ENCODE data around the gene NLRP9. TPM values are rescaled to one million over a fixed set of nuclear protein-coding genes. Genes with fewer than 3 reads are reported as not detected.
"Not testable (repeated sequence)": the region's sequence is repeated elsewhere in the genome, so short reads cannot be mapped to it uniquely, and the experiment has no call there.

NLRP9 gene
- not detected in 2 replicates for total RNA-seq

- H3K4me3 ChIP-seq (ENCODE audit: low read depth, low read length) = no peak within 1 kb of the TSS
- no peak for TF ChIP-seq CTCF (conservative IDR thresholded peaks at IDR 0.05; ENCODE audit: low read depth, low read length)
- DNase-seq (ENCODE audit: low read depth) = no peak
These were observed at the start of gene NLRP9 for GRCh38 chr19:55738302-55738701. NLRP9 (minus strand) TSS chr19:55738402; CDS start chr19:55738374, 28 bp downstream.

- H3K4me3 ChIP-seq (ENCODE audit: low read depth, low read length) = no peak overlapping the region
- no peak for DNase-seq (ENCODE audit: low read depth)
- TF ChIP-seq CTCF (conservative IDR thresholded peaks at IDR 0.05; ENCODE audit: low read depth, low read length) = no peak
These were observed 42.9 kb upstream of the NLRP9 start for GRCh38 chr19:55781112-55781511.

- H3K4me3 ChIP-seq (ENCODE audit: low read depth, low read length) = no peak overlapping the region
- no peak for DNase-seq (ENCODE audit: low read depth)
- no peak for TF ChIP-seq CTCF (conservative IDR thresholded peaks at IDR 0.05; ENCODE audit: low read depth, low read length)
These were observed 40.1 kb upstream of the NLRP9 start for GRCh38 chr19:55778331-55778730.

- no peak for TF ChIP-seq CTCF (conservative IDR thresholded peaks at IDR 0.05; ENCODE audit: low read depth, low read length)
- no peak overlapping the region for H3K4me3 ChIP-seq (ENCODE audit: low read depth, low read length)
- DNase-seq (ENCODE audit: low read depth) = no peak
These were observed 39.3 kb upstream of the NLRP9 start for GRCh38 chr19:55777528-55777927.

GRCh38 chr19:55769632-55770031 is 31.4 kb upstream of the NLRP9 start:
- not testable (repeated sequence) for H3K4me3 ChIP-seq (ENCODE audit: low read depth, low read length); DNase-seq (ENCODE audit: low read depth)

- not testable (repeated sequence) for H3K4me3 ChIP-seq (ENCODE audit: low read depth, low read length); DNase-seq (ENCODE audit: low read depth)
These were observed 30.6 kb upstream of the NLRP9 start, which contains the start of gene RFPL4AL1 for GRCh38 chr19:55768818-55769217. RFPL4AL1 (plus strand) TSS chr19:55769118; CDS start chr19:55771805, 2,687 bp downstream.

- no peak for TF ChIP-seq CTCF (conservative IDR thresholded peaks at IDR 0.05; ENCODE audit: low read depth, low read length)
- DNase-seq (ENCODE audit: low read depth) = no peak
- no peak overlapping the region for H3K4me3 ChIP-seq (ENCODE audit: low read depth, low read length)
These were observed 28.3 kb upstream of the NLRP9 start for GRCh38 chr19:55766466-55766865.

- H3K4me3 ChIP-seq (ENCODE audit: low read depth, low read length); DNase-seq (ENCODE audit: low read depth): not testable (repeated sequence)
These were observed 20.6 kb upstream of the NLRP9 start, which contains the start of gene RFPL4A for GRCh38 chr19:55758797-55759196. RFPL4A (plus strand) TSS chr19:55759097; CDS start chr19:55761801, 2,704 bp downstream.

GRCh38 chr19:55756808-55757207 is 18.6 kb upstream of the NLRP9 start:
- DNase-seq (ENCODE audit: low read depth); H3K4me3 ChIP-seq (ENCODE audit: low read depth, low read length): not testable (repeated sequence)
